Thyroid gland (tissue), 4 donors: ENCODE data around the gene NKX2-2. TPM values are rescaled to one million over a fixed set of nuclear protein-coding genes. Genes with fewer than 3 reads are reported as not detected.

ENCODE experiments used
- DNase-seq, 2 donors: peaks; one replicate each; pipeline ENCODE4 v3.0.0-alpha.2; 2019
- H3K27ac ChIP-seq, 3 donors: fragments of 200-600 bp; sonication (generic); 1 replicate in 2 of 3; 2 replicates in 1 of 3; pipeline ENCODE4 v1.5.1; 2016 to 2019; ENCODE audit warnings: mild to moderate bottlenecking in 1 of 3, moderate library complexity in 1 of 3
- H3K27me3 ChIP-seq: fragments of 200-600 bp; sonication (generic); one replicate; pipeline ENCODE4 v1.5.1; 2019
- H3K36me3 ChIP-seq, 2 donors: fragments of 200-600 bp; sonication (generic); one replicate each; pipeline ENCODE4 v1.5.1; 2016 to 2019
- H3K4me1 ChIP-seq, 2 donors: fragments of 200-600 bp; sonication (generic); one replicate each; pipeline ENCODE4 v1.5.1; 2017 to 2019
- H3K4me3 ChIP-seq, 3 donors: fragments of 200-600 bp; sonication (generic); replicated peaks in 1 of 3; 1 replicate in 2 of 3; 2 replicates in 1 of 3; pipeline ENCODE4 v1.5.1; 2016; ENCODE audit warnings: mild to moderate bottlenecking in 1 of 3
- H3K9me3 ChIP-seq: fragments of 200-600 bp; sonication (generic); one replicate; pipeline ENCODE4 v1.5.1; 2017
- POLR2A ChIP-seq, 2 donors: fragments of 450-650 bp; IDR thresholded peaks; one replicate each; pipeline ENCODE4 v1.6.1; 2017; ENCODE audit warnings: antibody characterized with exemption in 2 of 2, mild to moderate bottlenecking in 2 of 2, moderate library complexity in 1 of 2
- WGBS, 2 donors: methylation state at CpG; one replicate each; pipeline ENCODE4 v1.1.5; 2017; 5-methylcytosine and 5-hydroxymethylcytosine counted together
- intact Hi-C: fragments of 100-400 bp; cut with DNase I; formaldehyde crosslinking; loops from one replicate; pipeline ENCODE4 v1.15.1; 2023
- total RNA-seq, 4 donors: library from RNA; depleted of rRNA; stranded (reverse); fragments of >200 nt; gene quantifications; one replicate each; pipeline ENCODE4 v1.2.3, GENCODE V29; 2016
- TF ChIP-seq, protein P1 (sequence below), 6 experiments: fragments of 200-600 bp in 3 of 6; fragments of 450-650 bp in 3 of 6; sonication (generic) in 3 of 6; IDR thresholded peaks; one replicate each; pipeline ENCODE4 v1.5.1; 2016 to 2019; ENCODE audit warnings: antibody characterized with exemption in 6 of 6, mild to moderate bottlenecking in 2 of 6, inconsistent platforms in 1 of 6, moderate library complexity in 1 of 6

NKX2-2 gene
- total RNA-seq, 4 donors from 2014 or later, result 0.42 TPM; not detected in 3

DNA sequence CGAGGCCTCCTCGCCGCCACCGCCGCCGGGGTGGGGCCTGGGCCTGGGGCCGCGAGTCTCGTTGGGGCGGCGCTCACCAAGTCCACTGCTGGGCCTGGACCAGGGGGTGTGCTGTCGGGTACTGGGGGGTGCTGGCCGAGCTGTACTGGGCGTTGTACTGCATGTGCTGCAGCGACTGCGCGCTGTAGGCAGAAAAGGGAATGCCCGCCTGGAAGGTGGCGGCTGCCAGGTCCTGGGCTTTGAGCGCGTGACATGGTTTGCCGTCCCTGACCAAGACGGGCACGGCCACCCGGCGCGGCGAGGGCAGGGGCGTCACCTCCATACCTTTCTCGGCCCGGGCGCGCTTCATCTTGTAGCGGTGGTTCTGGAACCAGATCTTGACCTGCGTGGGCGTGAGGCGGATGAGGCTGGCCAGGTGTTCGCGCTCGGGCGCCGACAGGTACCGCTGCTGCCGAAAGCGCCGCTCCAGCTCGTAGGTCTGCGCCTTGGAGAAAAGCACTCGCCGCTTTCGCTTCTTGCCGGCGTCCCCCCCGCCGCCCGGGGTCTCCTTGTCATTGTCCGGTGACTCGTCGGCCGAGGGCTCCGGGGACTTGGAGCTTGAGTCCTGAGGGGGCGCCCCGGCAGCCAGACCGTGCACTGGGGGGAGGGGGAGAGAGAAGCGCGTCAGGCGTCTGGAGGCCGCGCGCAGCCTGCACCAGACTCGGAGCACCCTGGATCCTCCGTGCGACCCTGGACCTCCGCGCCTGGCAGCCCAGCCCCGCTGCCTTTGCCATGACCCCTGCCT, 1.8 kb downstream of the NKX2-2 start:
- Histone ChIP-seq H3K9me3 (no peaks in the 10 kb centered on the region), H3K27me3 (peaks cover 88% of the 10 kb centered on the region), H3K36me3 (no peaks in the 10 kb centered on the region), H3K4me3 (no peak overlapping the region), H3K27ac (no peak overlapping the region), H3K4me1 (peaks cover 35 to 62% of the 10 kb centered on the region in 2 donors)
- DNase-seq, result no peak
- TF ChIP-seq, protein P1, sequence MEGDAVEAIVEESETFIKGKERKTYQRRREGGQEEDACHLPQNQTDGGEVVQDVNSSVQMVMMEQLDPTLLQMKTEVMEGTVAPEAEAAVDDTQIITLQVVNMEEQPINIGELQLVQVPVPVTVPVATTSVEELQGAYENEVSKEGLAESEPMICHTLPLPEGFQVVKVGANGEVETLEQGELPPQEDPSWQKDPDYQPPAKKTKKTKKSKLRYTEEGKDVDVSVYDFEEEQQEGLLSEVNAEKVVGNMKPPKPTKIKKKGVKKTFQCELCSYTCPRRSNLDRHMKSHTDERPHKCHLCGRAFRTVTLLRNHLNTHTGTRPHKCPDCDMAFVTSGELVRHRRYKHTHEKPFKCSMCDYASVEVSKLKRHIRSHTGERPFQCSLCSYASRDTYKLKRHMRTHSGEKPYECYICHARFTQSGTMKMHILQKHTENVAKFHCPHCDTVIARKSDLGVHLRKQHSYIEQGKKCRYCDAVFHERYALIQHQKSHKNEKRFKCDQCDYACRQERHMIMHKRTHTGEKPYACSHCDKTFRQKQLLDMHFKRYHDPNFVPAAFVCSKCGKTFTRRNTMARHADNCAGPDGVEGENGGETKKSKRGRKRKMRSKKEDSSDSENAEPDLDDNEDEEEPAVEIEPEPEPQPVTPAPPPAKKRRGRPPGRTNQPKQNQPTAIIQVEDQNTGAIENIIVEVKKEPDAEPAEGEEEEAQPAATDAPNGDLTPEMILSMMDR (IDR thresholded peaks at IDR 0.05), result no peak
- TF ChIP-seq POLR2A (IDR thresholded peaks at IDR 0.05), result no peak
- WGBS, 2 donors, result 15 to 37% methylated on average over 11 to 13 of the region's 76 CpGs
- intact Hi-C loops, result no loop called here

DNA sequence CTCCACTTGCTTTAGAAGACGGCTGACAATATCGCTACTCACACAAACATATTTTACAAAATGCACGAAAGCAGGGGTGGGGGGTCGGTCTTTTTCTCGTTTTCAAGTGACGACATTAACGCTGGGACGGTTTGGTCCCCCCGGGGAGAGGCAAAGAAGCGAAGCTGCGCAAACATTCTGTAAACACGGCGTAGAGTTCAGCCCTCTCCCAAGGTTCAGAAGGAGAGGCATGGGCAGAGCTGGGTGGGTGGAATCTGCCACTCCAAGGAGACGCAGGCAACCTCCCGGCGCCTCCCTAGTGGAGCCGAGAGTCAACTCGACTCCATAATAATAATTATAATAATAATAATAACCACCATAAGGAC, 2.4 kb downstream of the NKX2-2 start:
- H3K9me3 ChIP-seq, result no peaks in the 10 kb centered on the region
- H3K4me3 ChIP-seq, result no peak overlapping the region
- H3K4me1 ChIP-seq, result peaks cover 34 to 59% of the 10 kb centered on the region in 2 donors
- WGBS, 2 donors, result 34 to 42% methylated on average over 18 of the region's 18 CpGs
- intact Hi-C loops, result no loop called here
- H3K36me3 ChIP-seq, result no peaks in the 10 kb centered on the region
- TF ChIP-seq, protein P1 (IDR thresholded peaks at IDR 0.05), result no peak
- TF ChIP-seq POLR2A (IDR thresholded peaks at IDR 0.05), result no peak
- H3K27ac ChIP-seq, result no peak overlapping the region
- peaks cover 88% of the 10 kb centered on the region for H3K27me3 ChIP-seq
- DNase-seq, result no peak

DNA sequence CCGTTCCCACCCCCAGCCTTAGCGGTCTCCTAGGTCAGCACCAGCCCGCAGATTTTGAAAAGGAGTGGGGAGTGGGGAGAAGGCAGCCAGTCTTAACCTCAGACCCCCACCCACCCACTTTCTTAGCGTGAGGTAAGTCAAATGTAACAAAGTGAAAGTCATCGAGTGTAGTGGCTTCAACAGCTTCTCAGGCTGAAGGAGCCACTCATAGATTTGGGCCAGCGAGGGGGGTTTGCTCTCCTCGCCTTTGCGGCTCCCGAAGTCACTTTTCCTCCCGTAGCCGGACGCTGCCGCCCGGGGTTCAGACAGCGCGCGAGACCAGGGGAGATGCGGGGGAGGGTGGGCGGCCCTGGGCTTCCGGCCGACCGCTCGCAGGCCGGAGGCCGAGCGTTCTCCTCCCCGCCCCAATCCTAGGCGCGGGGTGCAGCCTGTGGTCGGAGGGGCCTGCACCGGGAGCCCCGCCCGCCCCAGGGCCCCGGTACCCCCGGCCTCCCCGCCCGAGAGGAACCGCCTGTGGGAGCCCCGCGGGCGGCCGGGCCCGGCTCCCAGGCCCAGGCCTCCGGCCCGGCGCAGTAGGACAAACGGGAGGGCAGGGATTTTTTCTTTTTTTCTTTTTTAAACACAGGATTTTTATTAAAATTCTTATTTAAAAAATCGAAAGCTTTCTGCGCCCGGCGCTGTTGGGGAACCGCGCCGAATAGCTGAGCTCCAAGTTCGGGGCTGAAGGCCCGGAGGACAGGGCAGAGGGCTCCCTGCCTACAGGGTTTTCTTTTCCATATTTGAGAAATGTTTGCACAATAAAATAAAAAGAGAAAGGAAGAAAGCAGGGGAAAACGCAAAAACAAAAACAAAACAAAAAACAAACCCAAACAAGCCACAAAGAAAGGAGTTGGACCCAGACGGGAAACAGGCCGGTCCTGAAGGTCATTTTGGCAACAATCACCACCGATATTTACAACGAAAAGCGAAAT, 3.2 kb downstream of the NKX2-2 start:
- Histone ChIP-seq H3K9me3 (no peaks in the 10 kb centered on the region), H3K4me3 (peak overlapping the region in 2 of 3 donors; percentile 25 to 35), H3K27me3 (peaks cover 88% of the 10 kb centered on the region), H3K4me1 (peaks cover 38 to 64% of the 10 kb centered on the region in 2 donors), H3K36me3 (no peaks in the 10 kb centered on the region), H3K27ac (no peak overlapping the region)
- intact Hi-C loops, result no loop called here
- no peak for DNase-seq
- WGBS, 2 donors, result 14 to 22% methylated on average over 41 to 45 of the region's 62 CpGs
- no peak for TF ChIP-seq POLR2A (IDR thresholded peaks at IDR 0.05)
- TF ChIP-seq, protein P1 (IDR thresholded peaks at IDR 0.05), result no peak

DNA sequence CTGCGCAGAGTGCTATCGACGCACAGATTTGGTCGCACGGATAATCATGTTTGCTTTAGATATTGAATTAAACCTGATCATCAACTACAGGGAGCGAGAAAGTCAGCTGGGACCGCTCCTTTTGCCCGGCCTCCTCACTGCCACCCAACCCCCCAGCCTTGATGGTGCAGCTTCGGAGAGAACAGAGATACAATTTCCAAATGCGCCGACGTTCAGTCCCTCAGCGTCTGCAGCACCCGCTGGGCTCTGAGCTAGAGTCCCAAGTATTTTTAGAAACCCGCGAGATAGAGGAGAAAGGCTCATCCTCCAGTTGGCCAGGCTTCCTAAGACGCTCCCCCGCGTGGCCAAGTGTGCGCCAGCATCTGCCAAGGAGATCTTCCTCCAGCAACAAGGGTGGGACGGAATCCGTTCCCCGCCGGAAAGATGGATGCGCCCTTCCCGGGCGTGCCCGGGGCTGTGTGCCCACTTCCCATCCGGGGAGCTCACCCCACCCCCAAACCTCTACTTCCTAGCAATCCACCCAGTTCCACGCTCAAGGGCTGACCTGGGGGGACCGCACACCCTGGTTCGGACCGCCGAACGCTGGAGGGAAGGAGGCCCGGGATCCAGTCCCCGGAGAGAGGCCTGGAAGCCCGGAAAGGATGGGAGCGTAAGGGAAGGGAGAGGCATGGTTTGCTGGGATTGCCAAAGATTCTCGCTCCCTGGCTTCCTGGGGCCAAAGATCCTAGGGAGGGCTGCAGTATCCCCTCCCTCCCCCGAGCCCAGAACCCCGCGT, 4.1 kb downstream of the NKX2-2 start:
- Histone ChIP-seq H3K4me3 (peak overlapping the region in 1 of 3 donors; percentile 35), H3K27me3 (peaks cover 82% of the 10 kb centered on the region), H3K36me3 (no peaks in the 10 kb centered on the region), H3K9me3 (no peaks in the 10 kb centered on the region), H3K4me1 (peaks cover 43 to 62% of the 10 kb centered on the region in 2 donors), H3K27ac (no peak overlapping the region)
- TF ChIP-seq POLR2A (IDR thresholded peaks at IDR 0.05), result no peak
- TF ChIP-seq, protein P1 (IDR thresholded peaks at IDR 0.05), result no peak
- DNase-seq, result no peak
- intact Hi-C loops, result no loop called here
- 5% methylated on average over 21 to 38 of the region's 43 CpGs for WGBS, 2 donors
